NOMO-1 (cell line): ENCODE data around the gene TM4SF5.
A peak's percentile ranks its signal among the peaks of the same experiment; 100 is the strongest.

Experiments used
- DNase-seq, 2 experiments: peaks; one replicate each; lab custom pipeline; 2025; ENCODE audit not compliant: unreplicated experiment in 2 of 2; lab: John Stamatoyannopoulos, UW

TM4SF5 gene

DNA sequence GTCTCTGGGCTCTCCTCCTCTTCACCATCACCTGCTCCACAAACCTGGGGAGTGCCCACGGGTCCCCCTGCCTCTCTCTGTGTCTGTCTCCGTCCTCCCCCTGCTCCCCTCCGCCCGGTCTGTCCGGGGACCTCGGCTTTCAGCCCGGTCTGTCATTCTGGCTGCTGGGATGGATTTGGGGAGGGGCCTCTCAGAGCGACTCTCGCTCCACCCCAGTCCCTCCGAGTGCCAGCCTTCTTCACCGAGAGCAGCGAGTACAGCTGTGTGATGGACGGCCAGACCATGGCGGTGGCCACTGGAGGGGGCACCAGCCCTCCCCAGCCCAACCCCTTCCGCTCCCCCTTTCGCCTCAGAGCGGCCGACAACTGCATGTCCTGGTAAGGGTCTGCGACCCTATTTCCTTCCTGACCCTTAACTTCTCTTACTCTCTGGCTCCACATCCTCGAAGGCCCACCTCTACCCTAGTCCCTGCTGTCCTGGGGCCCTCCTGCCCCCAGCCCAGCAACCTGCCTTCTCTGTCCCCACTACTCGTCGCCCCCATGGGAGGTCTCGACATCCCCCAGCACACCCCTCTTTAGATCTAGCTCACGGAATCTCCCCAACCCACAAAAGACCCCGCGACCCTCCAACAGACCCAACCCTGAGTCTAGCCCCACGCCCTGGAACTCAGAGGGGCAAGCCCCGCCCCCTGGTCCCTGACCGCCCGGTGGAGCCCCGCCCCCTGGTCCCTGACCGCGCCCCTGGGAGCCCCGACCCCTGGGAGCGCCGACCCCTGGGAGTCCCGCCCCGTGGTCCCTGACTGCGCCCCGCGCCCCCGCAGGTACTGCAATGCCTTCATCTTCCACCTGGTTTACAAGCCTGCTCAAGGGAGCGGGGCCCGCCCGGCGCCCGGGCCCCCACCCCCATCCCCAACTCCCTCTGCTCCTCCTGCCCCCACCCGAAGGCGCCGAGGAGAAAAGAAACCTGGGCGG lies 26.4 kb upstream of the TM4SF5 start:
- DNase-seq, result no peak

DNA sequence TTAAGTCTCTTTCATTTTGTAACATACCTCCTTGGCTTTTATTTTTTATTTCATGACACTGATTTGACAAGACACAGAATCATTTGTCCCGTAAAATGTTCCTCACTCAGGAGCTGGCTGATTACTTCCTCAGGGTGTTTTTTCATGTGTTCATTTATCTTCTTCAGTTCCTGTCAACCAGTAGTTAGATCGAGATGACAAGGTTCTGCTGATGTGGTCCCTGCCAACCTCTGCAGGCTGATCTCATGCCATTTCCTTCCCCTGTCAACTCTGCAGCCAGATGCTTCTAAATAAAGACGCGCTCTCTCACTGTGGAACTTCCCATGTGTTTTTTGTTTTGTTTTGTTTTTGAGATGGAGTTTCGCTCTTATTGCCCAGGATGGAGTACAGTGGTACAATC lies 23.8 kb upstream of the TM4SF5 start:
- peak; percentile 33 to 63 for DNase-seq

- peak in 1 of 2 experiments; percentile 25 for DNase-seq
Measured at GRCh38 chr17:4748686-4749085, 23.0 kb upstream of the TM4SF5 start.

- no peak for DNase-seq
Measured at GRCh38 chr17:4750606-4751005, 21.1 kb upstream of the TM4SF5 start.

- no peak for DNase-seq
Measured at GRCh38 chr17:4751932-4752331, 19.8 kb upstream of the TM4SF5 start.

DNA sequence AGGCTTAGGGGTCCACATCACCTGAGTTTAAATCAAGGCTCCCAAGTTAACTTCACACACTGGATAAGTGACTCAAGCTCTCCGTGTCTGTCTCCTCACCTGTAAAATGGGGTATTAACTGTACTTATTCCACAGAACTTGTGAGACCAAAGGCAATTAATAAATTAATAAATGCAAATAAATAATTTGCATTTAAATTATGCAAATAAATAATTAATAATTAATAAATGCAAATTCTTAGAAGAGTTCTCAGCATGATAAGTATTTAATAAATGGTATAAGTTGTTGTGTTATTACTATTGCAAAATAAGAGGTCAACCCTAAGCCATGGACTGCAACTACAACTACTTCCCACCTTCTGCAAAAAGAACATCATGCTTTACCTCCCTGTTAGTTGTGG lies 18.3 kb upstream of the TM4SF5 start:
- DNase-seq, result no peak

DNA sequence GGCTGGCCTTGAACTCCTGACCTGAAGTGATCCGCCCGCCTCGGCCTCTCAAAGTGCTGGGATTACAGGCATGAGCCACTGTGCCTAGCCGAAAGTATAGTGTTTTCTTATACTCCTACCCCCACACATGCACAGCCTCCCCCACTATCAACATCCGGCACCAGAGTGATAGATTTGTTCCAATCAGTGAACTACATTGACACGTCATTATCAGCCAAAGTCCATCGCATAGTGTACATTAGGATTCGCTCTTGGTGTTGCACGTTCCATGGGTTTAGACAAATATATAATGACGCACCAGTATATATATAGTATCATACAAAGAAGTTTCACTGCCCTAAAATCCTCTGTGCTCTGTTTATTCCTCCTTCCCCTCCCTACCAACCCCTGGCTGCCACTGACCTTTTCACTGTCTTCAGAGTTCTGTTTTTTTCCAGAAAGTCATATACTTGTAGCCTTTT lies 11.9 kb upstream of the TM4SF5 start:
- peak in 1 of 2 experiments; percentile 58 for DNase-seq

GRCh38 chr17:4764595-4764994 lies 7.1 kb upstream of the TM4SF5 start:
- DNase-seq, result peak in 1 of 2 experiments; percentile 69

- peak; percentile 37 to 78 for DNase-seq
Measured at GRCh38 chr17:4766201-4766600, 5.5 kb upstream of the TM4SF5 start.

DNA sequence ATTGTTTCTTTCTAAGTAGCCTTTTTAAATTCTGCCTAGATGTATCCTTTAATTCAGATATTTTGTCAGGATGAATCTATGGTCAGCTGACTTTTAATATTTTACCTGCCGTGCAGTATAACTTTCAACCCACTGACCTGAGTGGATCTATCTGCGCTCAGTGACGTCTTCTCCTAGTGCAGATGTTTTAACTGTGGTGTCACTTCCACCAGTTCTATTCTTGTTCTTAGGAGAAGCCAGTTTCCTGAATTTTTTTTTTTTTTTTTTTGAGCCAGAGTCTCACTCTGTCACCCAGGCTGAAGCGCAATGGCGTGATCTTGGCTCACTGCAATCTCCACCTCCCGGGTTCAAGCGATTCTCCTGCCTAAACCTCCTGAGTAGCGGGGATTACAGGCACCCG lies 5.0 kb upstream of the TM4SF5 start:
- DNase-seq, result no peak

- peak; percentile 48 to 49 for DNase-seq
Measured at GRCh38 chr17:4768298-4768697, 3.4 kb upstream of the TM4SF5 start.

DNA sequence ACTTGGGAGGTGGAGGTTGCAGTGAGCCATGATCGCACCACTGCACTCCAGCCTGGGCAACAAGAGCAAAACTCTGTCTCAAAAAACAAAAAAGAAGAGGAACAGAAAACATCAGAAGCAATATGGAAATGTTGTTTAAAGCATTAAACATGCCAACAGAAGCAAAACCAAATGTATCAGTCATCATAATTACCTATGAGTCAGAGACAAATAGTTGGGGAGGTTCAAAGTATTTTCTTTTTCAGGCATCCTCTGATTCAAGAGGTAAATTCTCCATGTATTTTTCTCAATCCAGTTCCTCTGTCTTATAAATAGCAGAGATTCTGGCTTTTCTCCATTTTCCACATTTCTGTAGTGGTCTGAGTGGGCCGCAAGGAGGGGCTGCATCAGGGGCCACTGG lies 2.1 kb upstream of the TM4SF5 start:
- no peak for DNase-seq

GRCh38 chr17:4772235-4772613 lies 538 bp downstream of the TM4SF5 start:
- DNase-seq, result no peak

GRCh38 chr17:4777969-4778760 lies 6.5 kb downstream of the TM4SF5 start:
- DNase-seq, result no peak

DNA sequence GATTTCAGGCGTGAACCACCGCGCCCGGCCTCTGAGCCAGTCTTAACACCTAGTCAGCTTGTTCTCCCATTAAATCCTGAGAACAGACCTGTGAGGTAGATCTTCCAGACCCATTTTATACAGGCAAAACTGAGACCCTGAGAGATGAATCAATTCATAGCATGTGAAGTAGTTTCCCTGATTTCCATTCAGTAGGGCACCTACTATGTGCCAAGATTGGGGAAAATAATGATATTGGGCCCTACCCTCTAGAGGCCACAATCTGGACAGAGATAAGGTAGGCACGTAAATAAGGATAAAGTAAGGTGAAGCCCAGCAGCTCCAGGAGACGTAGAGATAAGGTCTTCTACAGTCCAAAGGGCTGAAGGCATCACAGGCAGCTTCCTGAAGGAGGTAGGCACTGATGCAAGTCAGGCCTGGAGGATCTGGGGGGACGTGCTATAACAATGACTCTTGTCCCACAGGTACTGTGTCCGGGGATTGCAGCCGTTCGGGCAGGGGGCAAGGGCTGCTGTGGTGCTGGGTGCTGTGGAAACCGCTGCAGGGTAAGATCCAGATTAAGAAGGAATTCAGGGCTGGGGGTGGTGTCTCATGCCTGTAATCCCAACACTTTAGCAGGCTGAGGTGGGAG lies 8.8 kb downstream of the TM4SF5 start:
- no peak for DNase-seq

GRCh38 chr17:4782652-4783051 lies 11.0 kb downstream of the TM4SF5 start:
- DNase-seq, result no peak

DNA sequence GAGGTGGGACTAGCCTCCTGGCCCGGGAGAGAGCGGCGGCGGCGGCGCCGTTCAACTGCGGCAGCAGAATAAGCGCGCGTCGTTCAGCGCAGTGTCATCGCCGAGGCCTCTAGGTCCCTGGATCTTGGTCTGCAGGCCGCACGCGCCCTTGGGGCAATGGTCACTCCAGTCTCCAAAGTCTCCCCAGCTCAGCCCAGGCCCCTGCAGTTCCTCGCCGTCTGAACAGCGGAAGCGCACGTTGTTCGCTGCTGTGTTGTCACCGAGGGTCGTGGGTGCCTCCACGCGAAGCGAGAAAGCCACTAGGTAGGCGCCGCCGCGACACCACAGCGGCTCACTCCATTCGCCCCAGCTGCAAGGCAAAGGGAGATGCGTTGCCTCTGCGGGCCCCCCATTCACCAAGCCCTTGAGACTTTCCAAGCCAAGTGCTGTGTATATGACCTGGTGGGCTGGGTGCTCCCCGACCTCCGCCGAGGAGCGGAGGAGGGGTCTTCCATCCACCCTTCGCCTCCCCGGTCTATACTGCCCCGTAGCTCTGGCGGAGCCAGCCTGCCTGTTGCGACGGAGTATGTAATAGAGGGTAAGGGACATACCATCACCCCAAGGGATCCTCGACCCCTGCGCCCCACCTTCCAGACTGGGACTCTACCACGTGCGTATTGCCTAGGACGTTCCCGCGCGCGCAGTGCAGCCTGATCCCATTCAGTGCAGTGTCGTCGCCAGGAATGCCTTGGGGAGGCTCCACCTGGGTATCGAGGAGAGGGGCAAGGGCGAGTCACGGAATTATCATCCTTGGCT lies 13.8 kb downstream of the TM4SF5 start:
- DNase-seq, result no peak

DNA sequence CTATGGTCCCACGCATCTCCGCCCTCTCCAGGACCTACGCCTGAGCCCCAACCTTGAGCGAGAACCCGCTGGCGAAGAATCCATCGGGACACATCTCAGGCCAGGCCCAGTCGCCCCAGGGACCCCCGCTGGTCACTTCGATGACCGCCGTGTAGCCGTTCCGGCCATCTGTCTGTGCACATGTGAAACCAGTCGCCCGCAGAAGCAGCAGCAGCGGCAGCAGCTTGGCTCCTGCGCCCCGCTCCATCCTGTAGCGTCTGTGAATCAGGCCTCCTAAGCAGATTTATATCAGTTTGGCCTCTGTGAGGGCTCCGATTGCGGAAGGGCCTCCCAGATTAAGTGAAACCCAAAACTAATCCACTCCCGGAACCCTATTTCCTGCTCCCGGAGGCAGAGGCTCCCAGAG lies 14.4 kb downstream of the TM4SF5 start, which contains the start of gene VMO1:
VMO1 (minus strand) TSS at position 259 of the 406 bp plus-strand sequence; CDS start at position 247, 12 bp downstream.
- DNase-seq, result no peak

- DNase-seq, result no peak
Measured at GRCh38 chr17:4786516-4786915, 14.8 kb downstream of the TM4SF5 start.

GRCh38 chr17:4788159-4788806 lies 16.6 kb downstream of the TM4SF5 start:
- DNase-seq, result no peak
